ENCODE data around the gene DCPS.
"Not testable (repeated sequence)": the region's sequence is repeated elsewhere in the genome, so short reads cannot be mapped to it uniquely, and the experiment has no call there.

DCPS gene

GRCh38 chr11:126384449-126385070, 80.7 kb downstream of the DCPS start:
- DNase-seq (ENCODE audit: low read depth), result no peak

- DNase-seq (ENCODE audit: low read depth), result no peak
Measured at GRCh38 chr11:126385991-126386728, 82.3 kb downstream of the DCPS start.

GRCh38 chr11:126386729-126387071, 82.8 kb downstream of the DCPS start:
- not testable (repeated sequence) for DNase-seq (ENCODE audit: low read depth)

- no peak for DNase-seq (ENCODE audit: low read depth)
Measured at GRCh38 chr11:126387857-126388256, 84.0 kb downstream of the DCPS start.

GRCh38 chr11:126390272-126390867, 86.5 kb downstream of the DCPS start:
- no peak for DNase-seq (ENCODE audit: low read depth)

- DNase-seq (ENCODE audit: low read depth), result no peak
Measured at GRCh38 chr11:126391286-126391954, 87.6 kb downstream of the DCPS start.

- no peak for DNase-seq (ENCODE audit: low read depth)
Measured at GRCh38 chr11:126391970-126392632, 88.2 kb downstream of the DCPS start.

- no peak for DNase-seq (ENCODE audit: low read depth)
Measured at GRCh38 chr11:126392633-126393013, 88.8 kb downstream of the DCPS start.

- no peak for DNase-seq (ENCODE audit: low read depth)
Measured at GRCh38 chr11:126393143-126393542, 89.3 kb downstream of the DCPS start.

- DNase-seq (ENCODE audit: low read depth), result no peak
Measured at GRCh38 chr11:126394036-126394435, 90.2 kb downstream of the DCPS start.

GRCh38 chr11:126394634-126395072, 90.8 kb downstream of the DCPS start:
- not testable (repeated sequence) for DNase-seq (ENCODE audit: low read depth)
